Common myeloid progenitor, CD34-positive (primary cell): ENCODE data around the gene TSHB. TPM values are rescaled to one million over a fixed set of nuclear protein-coding genes. Genes with fewer than 3 reads are reported as not detected.

Experiments
- CTCF ChIA-PET: fragments of 350-600 bp; sonication (Branson Sonifier 250); formaldehyde crosslinking; loops from one replicate; lab custom pipeline; 2021; ENCODE audit warnings: antibody characterized with exemption; lab: Charles Lee
- POLR2A ChIA-PET: fragments of 350-600 bp; sonication (Branson Sonifier 250); formaldehyde crosslinking; loops from one replicate; lab custom pipeline; 2021; ENCODE audit warnings: antibody characterized with exemption; lab: Charles Lee
- DNase-seq, 3 donors: peaks; one replicate each; pipeline versions ENCODE4 v3.0.0 to v3.0.0-alpha.2; 2013
- H3K27ac ChIP-seq, 2 experiments: 1 replicate in 1 of 2; 2 replicates in 1 of 2; pipeline ENCODE4 v1.7.0; 2013; ENCODE audit warnings: inconsistent platforms in 2 of 2, low read length in 2 of 2, mild to moderate bottlenecking in 2 of 2, low read depth in 1 of 2, moderate library complexity in 1 of 2; ENCODE audit not compliant: severe bottlenecking in 2 of 2, insufficient read depth in 1 of 2, poor library complexity in 1 of 2
- H3K27me3 ChIP-seq, 5 experiments: replicated peaks in 2 of 5; 1 replicate in 3 of 5; 2 replicates in 2 of 5; pipeline versions ENCODE4 v1.6.1 to v1.7.0; 2013; ENCODE audit warnings: low read length in 4 of 5, mild to moderate bottlenecking in 2 of 5, moderate library complexity in 2 of 5, inconsistent platforms in 1 of 5; ENCODE audit not compliant: insufficient read depth in 5 of 5, control insufficient read depth in 4 of 5
- H3K36me3 ChIP-seq, 4 experiments: 1 replicate in 2 of 4; 2 replicates in 2 of 4; pipeline versions ENCODE4 v1.6.1 to v1.7.0; 2013; ENCODE audit warnings: low read length in 3 of 4, control low read depth in 1 of 4, mild to moderate bottlenecking in 1 of 4; ENCODE audit not compliant: control insufficient read depth in 4 of 4, insufficient read depth in 4 of 4
- H3K4me1 ChIP-seq, 4 experiments: 1 replicate in 3 of 4; 2 replicates in 1 of 4; pipeline versions ENCODE4 v1.6.1 to v1.7.1; 2013; ENCODE audit warnings: low read length in 3 of 4, mild to moderate bottlenecking in 3 of 4, control low read depth in 1 of 4, inconsistent platforms in 1 of 4, moderate library complexity in 1 of 4; ENCODE audit not compliant: control insufficient read depth in 4 of 4, insufficient read depth in 4 of 4; ENCODE audit errors: control extremely low read depth in 1 of 4
- H3K4me3 ChIP-seq, 7 experiments: 1 replicate in 4 of 7; 2 replicates in 3 of 7; pipeline versions ENCODE4 v1.5.1 to v1.7.0; 2013; ENCODE audit warnings: mild to moderate bottlenecking in 7 of 7, low read length in 6 of 7, moderate library complexity in 6 of 7, inconsistent platforms in 2 of 7, low read depth in 2 of 7, control low read depth in 1 of 7; ENCODE audit not compliant: insufficient read depth in 4 of 7, control insufficient read depth in 1 of 7; ENCODE audit errors: extremely low read depth in 1 of 7
- H3K9me3 ChIP-seq, 5 experiments: 1 replicate in 4 of 5; 2 replicates in 1 of 5; pipeline versions ENCODE4 v1.6.1 to v1.7.1; 2013; ENCODE audit warnings: low read length in 4 of 5, mild to moderate bottlenecking in 2 of 5, inconsistent platforms in 1 of 5, low read depth in 1 of 5, moderate library complexity in 1 of 5; ENCODE audit not compliant: control insufficient read depth in 4 of 5, insufficient read depth in 2 of 5; ENCODE audit errors: control extremely low read depth in 1 of 5
- WGBS: methylation state at CpG from one replicate; pipeline ENCODE4 v1.1.5; 2013; ENCODE audit not compliant: insufficient coverage; 5-methylcytosine and 5-hydroxymethylcytosine counted together
- polyA plus RNA-seq: library from polyadenylated mRNA; unstranded; fragments of 120-200 nt; gene quantifications from one replicate; pipeline ENCODE4 v1.2.1, GENCODE V29; 2013

TSHB gene
- 0.59 TPM for polyA plus RNA-seq

DNA sequence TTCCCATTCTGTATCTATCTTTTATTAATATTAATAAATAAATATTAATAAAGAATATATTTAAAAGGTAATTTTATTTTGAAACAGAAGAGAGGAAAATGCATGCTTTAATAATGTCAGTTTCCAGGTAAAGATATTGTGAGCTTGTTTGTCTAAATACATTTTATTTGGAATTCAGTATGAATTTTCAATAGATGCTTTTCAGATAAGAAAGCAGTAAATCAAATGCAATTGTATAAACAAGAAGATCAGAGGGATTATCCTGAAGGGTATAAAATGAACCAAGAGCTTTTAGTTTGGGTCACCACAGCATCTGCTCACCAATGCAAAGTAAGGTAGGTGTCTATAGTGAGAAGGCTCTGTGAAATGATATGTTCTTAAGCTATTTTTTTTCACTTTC, at the start of gene TSHB:
TSS of gene TSHB (plus strand) at position 301 of the 400 bp plus-strand sequence. CDS start 3,537 bp downstream, outside the sequence.
- ChIA-PET CTCF (interaction anchor here (0.8 kb wide), 1 partner anchor 501 kb away, joined by 3 read pairs; no protein-coding TSS in a partner anchor), POLR2A (interaction anchor here (1.3 kb wide), 1 partner anchor 19 kb away, joined by 3 read pairs; no protein-coding TSS in a partner anchor)
- Histone ChIP-seq H3K27ac (no peak within 1 kb of the TSS), H3K27me3 (no peaks in the 10 kb centered on the region), H3K9me3 (no peaks in the 10 kb centered on the region), H3K4me3 (no peak within 1 kb of the TSS), H3K36me3 (no peaks in the 10 kb centered on the region), H3K4me1 (no peaks in the 10 kb centered on the region)
- DNase-seq: no peak

DNA sequence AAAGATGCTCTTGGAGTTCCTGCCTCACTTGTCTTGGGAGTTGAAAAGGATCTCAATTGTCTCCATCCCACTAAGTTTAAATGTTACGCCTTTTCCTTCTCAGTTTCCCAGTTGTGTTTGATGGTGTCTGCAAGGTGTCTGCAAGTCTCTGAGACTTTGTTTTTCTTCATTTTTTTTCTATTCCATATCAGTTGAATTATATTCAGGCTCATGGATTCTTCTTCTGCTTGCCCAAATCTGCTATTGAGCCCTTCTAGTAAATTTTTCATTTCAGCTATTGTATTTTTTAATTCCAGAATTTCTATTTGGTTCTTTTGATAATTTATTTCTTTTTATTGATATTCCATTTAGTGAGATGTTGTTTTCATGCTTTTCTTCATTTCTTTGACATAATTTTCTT, 47.4 kb upstream of the TSHB start:
- no peak overlapping the region for H3K27ac ChIP-seq
- peaks cover 0 to 25% (median 4%) of the 10 kb centered on the region in 5 experiments for H3K9me3 ChIP-seq
- DNase-seq: no peak
- no peak overlapping the region for H3K4me3 ChIP-seq
- H3K4me1 ChIP-seq: no peaks in the 10 kb centered on the region
- CTCF ChIA-PET: interaction anchor here (0.8 to 2.4 kb wide), 6 partner anchors 11 to 614 kb away, joined by 3 to 20 read pairs (median 4); no protein-coding TSS in a partner anchor
- POLR2A ChIA-PET: no interaction called here
- no peaks in the 10 kb centered on the region for H3K27me3 ChIP-seq
- no CpG with 5 or more reads among the region's 1 CpG for WGBS
- no peaks in the 10 kb centered on the region for H3K36me3 ChIP-seq

DNA sequence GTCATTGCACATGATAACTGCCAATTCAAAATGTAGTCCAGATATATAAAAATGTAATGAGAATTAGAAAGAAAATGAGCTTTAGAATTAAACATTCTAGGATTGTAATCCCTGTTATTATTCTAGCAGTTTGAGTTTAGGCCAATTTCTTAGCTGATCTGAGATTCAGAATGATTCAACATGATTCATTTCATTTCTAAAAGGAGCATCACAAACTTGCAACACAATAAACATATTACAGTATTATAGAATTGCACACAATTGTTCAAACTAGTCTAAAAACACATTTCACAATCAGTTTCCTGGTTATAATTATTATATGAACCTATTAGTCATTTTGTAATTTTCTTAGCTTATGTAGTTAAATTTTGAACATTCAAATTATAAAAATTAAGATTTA, 43.3 kb upstream of the TSHB start:
- no peaks in the 10 kb centered on the region for H3K27me3 ChIP-seq
- no peaks in the 10 kb centered on the region for H3K4me1 ChIP-seq
- peaks cover 3 to 38% (median 10%) of the 10 kb centered on the region in 5 experiments for H3K9me3 ChIP-seq
- ChIA-PET CTCF (interaction anchor here (1.6 kb wide), 1 partner anchor 126 kb away, joined by 7 read pairs; no protein-coding TSS in a partner anchor), POLR2A (no interaction called here)
- H3K36me3 ChIP-seq: no peaks in the 10 kb centered on the region
- H3K27ac ChIP-seq: no peak overlapping the region
- no peak for DNase-seq
- H3K4me3 ChIP-seq: no peak overlapping the region

DNA sequence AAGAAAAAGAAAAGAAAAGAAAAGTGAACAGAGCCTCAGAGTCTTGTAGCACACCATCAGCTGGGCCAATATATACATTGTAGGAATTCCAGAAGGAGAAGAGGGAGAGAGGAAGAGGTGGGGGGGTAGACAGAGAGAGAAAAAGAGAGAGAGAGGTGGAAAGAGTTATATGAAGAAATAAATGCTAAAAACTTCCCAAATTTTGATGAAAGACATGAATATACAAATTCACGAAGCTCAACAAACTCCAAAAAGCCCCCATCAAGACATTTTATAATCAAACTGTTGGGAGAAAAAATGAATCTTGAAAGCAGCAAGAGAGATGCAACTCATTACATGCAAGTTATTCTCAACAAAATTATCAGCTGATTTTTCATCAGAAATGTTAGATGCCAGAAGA, 41.5 kb upstream of the TSHB start:
- no peaks in the 10 kb centered on the region for H3K27me3 ChIP-seq
- no CpG with 5 or more reads among the region's 1 CpG for WGBS
- H3K27ac ChIP-seq: no peak overlapping the region
- peaks cover 2 to 25% (median 5%) of the 10 kb centered on the region in 5 experiments for H3K9me3 ChIP-seq
- DNase-seq: no peak
- no peak overlapping the region for H3K4me3 ChIP-seq
- ChIA-PET POLR2A (no interaction called here), CTCF (no interaction called here)
- H3K36me3 ChIP-seq: no peaks in the 10 kb centered on the region
- no peaks in the 10 kb centered on the region for H3K4me1 ChIP-seq

DNA sequence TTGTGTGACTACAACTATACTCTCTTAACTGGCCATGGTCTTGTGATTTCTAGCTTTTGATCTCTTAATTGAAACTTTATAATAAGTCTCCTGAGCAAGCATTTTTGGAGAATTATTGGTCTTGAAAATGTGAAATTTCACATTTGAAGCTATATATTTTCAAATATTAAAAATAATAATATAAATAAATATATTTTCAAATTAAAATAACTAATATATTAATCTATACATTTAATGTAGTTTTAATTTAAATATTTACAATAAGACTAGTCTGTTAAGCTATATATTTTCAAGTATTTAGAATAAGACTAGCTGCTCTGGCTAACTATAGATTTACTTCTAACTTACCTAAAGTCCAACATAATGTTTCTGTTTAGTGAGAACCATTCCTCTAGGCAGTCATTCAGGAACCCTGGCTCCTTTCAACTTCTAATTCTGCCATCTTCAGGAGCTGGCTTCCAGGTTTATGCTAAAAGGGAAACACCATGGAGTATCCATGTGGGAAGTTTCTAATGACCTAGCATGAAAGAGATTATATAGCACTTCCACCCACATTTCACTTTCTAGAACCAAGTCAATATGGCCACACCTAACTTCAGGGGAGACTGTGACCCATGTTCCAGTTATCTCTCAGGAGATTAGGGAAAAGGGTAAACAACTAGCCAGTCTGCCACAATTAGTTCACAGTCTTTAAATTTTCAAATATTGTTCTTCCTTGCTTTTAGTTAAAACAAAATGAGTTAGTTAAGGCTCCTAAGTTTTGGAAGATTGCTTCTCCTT, 31.9 kb upstream of the TSHB start:
- no peak overlapping the region for H3K4me3 ChIP-seq
- no peaks in the 10 kb centered on the region for H3K36me3 ChIP-seq
- no peak overlapping the region for H3K27ac ChIP-seq
- POLR2A ChIA-PET: no interaction called here
- CTCF ChIA-PET: no interaction called here
- no peaks in the 10 kb centered on the region for H3K4me1 ChIP-seq
- no peaks in the 10 kb centered on the region for H3K9me3 ChIP-seq
- no peaks in the 10 kb centered on the region for H3K27me3 ChIP-seq
- DNase-seq: no peak

DNA sequence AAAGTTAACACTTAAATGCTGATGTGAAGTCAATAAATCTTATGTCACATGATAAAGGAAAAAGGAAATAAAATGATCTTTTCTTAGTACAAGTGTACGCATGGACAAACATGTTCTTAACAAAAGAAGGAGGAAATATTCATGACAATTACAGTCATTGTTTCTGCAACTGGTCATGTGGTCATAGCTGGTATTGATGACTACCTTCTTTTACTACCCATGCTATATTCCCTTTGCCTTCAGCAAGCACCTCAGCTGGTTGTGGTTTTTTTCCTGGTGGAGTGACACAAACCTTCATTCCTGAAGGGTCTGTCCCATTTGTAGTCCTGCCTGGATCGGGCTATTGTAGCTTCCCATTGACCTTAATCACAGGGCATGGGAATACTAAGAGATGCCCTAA, 23.4 kb upstream of the TSHB start:
- no peak overlapping the region for H3K4me3 ChIP-seq
- H3K36me3 ChIP-seq: no peaks in the 10 kb centered on the region
- peaks cover 0 to 1% (median 0%) of the 10 kb centered on the region in 5 experiments for H3K9me3 ChIP-seq
- H3K27ac ChIP-seq: no peak overlapping the region
- no peaks in the 10 kb centered on the region for H3K4me1 ChIP-seq
- CTCF ChIA-PET: no interaction called here
- POLR2A ChIA-PET: no interaction called here
- no peak for DNase-seq
- H3K27me3 ChIP-seq: no peaks in the 10 kb centered on the region
- 67% methylated on average over 1 of the region's 2 CpGs for WGBS

DNA sequence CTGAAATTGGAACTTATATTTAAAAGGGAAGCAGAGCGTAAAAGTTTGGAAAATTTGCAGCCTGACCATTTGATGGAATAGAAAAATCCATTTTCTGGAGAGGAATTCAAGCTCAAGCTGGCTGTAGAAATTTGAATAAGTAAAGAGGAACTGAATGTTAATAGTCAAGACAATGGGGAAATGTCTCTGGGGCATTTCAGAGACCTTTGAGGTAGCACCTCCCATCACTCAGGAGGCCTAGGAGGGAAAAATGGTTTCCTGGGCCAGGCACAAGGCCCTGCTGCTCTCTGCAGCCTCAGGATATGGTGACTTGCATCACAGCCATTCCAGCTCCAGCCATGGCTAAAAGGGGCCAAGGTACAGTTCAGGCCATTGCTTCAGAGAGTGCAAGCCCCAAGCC, 17.6 kb upstream of the TSHB start:
- Histone ChIP-seq H3K4me1 (no peaks in the 10 kb centered on the region), H3K9me3 (no peaks in the 10 kb centered on the region), H3K27ac (no peak overlapping the region), H3K27me3 (no peaks in the 10 kb centered on the region), H3K36me3 (no peaks in the 10 kb centered on the region), H3K4me3 (no peak overlapping the region)
- DNase-seq: no peak
- POLR2A ChIA-PET: no interaction called here
- 100% methylated on average over 1 of the region's 1 CpG for WGBS
- CTCF ChIA-PET: no interaction called here
